Cardiac muscle cell (in vitro differentiated cells and primary cell): ENCODE data around the gene KDSR. TPM values are rescaled to one million over a fixed set of nuclear protein-coding genes. Genes with fewer than 3 reads are reported as not detected.
A peak's percentile ranks its signal among the peaks of the same experiment; 100 is the strongest.

ENCODE experiments used
- DNase-seq, 2 donors: peaks; one replicate each; pipeline versions ENCODE4 v3.0.0 to v3.0.0-alpha.2; 2010 to 2017; ENCODE audit warnings: low read depth in 1 of 2, low spot score in 1 of 2
- H3K27ac ChIP-seq: fragments of 200-600 bp; sonication (generic); 2 replicates; pipeline ENCODE4 v1.5.1; 2016
- H3K27me3 ChIP-seq: fragments of 200-600 bp; sonication (generic); 2 replicates; pipeline ENCODE4 v1.6.0; 2016; ENCODE audit warnings: control low read depth
- H3K36me3 ChIP-seq: fragments of 200-600 bp; sonication (generic); 2 replicates; pipeline ENCODE4 v1.5.1; 2016; ENCODE audit warnings: control low read depth
- H3K4me1 ChIP-seq: fragments of 200-600 bp; sonication (generic); 2 replicates; pipeline ENCODE4 v1.8.1; 2017; ENCODE audit warnings: low read depth, mild to moderate bottlenecking, mixed run types
- H3K4me3 ChIP-seq: fragments of 200-600 bp; sonication (generic); 2 replicates; pipeline ENCODE4 v1.5.1; 2016; ENCODE audit warnings: mild to moderate bottlenecking
- H3K9me3 ChIP-seq: fragments of 200-600 bp; sonication (generic); 2 replicates; pipeline ENCODE4 v1.5.1; 2017; ENCODE audit warnings: low read depth, mild to moderate bottlenecking, control low read depth
- polyA plus RNA-seq: library from polyadenylated mRNA; unstranded; fragments of >200 nt; fragmentation: Nextera tagmentation; extraction: Ambion mirVana; gene quantifications from 2 replicates; pipeline ENCODE4 v1.2.1, GENCODE V29; 2016
- total RNA-seq: library from RNA; depleted of rRNA; stranded (reverse); fragments of >200 nt; gene quantifications from 2 replicates; pipeline ENCODE4 v1.2.3, GENCODE V29; 2016
- TF ChIP-seq, protein P1 (sequence below): IDR thresholded peaks from 2 replicates; pipeline ENCODE4 v1.5.1; 2012; ENCODE audit warnings: low read depth, mild to moderate bottlenecking, low read length

The KDSR gene
- total and polyA plus RNA-seq, 2 experiments from 2014 or later: 21.3 to 28.0 TPM

GRCh38 chr18:63302220-63302619 is 64.8 kb downstream of the KDSR start:
- H3K27ac ChIP-seq: no peak overlapping the region
- no peak for DNase-seq
- TF ChIP-seq, protein P1, sequence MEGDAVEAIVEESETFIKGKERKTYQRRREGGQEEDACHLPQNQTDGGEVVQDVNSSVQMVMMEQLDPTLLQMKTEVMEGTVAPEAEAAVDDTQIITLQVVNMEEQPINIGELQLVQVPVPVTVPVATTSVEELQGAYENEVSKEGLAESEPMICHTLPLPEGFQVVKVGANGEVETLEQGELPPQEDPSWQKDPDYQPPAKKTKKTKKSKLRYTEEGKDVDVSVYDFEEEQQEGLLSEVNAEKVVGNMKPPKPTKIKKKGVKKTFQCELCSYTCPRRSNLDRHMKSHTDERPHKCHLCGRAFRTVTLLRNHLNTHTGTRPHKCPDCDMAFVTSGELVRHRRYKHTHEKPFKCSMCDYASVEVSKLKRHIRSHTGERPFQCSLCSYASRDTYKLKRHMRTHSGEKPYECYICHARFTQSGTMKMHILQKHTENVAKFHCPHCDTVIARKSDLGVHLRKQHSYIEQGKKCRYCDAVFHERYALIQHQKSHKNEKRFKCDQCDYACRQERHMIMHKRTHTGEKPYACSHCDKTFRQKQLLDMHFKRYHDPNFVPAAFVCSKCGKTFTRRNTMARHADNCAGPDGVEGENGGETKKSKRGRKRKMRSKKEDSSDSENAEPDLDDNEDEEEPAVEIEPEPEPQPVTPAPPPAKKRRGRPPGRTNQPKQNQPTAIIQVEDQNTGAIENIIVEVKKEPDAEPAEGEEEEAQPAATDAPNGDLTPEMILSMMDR: no peak
- H3K36me3 ChIP-seq: no peaks in the 10 kb centered on the region
- H3K27me3 ChIP-seq: no peaks in the 10 kb centered on the region
- H3K9me3 ChIP-seq: no peaks in the 10 kb centered on the region
- no peaks in the 10 kb centered on the region for H3K4me1 ChIP-seq
- no peak overlapping the region for H3K4me3 ChIP-seq

DNA sequence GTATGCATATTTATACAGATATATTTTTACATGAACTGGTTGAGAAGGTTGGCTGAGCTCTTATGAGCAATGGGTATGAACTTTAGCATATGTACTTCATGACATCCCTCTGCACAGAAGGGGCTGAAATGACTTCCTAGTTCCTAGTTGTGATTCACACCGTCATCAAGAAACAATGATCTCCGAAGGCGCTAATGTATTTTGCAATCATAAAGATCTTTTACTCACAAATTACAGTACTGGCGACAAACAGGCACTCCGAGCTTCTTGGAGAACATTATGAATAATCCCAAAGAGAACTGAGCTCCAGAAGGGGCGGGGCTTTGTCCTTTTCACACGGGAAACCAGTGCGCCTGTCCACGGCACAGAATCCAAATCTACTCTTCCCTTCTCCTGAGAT is 65.6 kb downstream of the KDSR start:
- no peaks in the 10 kb centered on the region for H3K4me1 ChIP-seq
- TF ChIP-seq, protein P1: no peak
- no peak overlapping the region for H3K4me3 ChIP-seq
- H3K9me3 ChIP-seq: no peaks in the 10 kb centered on the region
- DNase-seq: peak in 1 of 2 donors; percentile 27
- H3K27me3 ChIP-seq: no peaks in the 10 kb centered on the region
- H3K36me3 ChIP-seq: no peaks in the 10 kb centered on the region
- no peak overlapping the region for H3K27ac ChIP-seq

- Histone ChIP-seq H3K27me3 (no peaks in the 10 kb centered on the region), H3K4me3 (no peak overlapping the region), H3K27ac (no peak overlapping the region), H3K4me1 (no peaks in the 10 kb centered on the region), H3K36me3 (no peaks in the 10 kb centered on the region), H3K9me3 (no peaks in the 10 kb centered on the region)
- no peak for DNase-seq
- TF ChIP-seq, protein P1: no peak
Observed at GRCh38 chr18:63299837-63300745, 66.9 kb downstream of the KDSR start.

GRCh38 chr18:63298400-63299365 is 68.3 kb downstream of the KDSR start:
- TF ChIP-seq, protein P1: no peak

DNA sequence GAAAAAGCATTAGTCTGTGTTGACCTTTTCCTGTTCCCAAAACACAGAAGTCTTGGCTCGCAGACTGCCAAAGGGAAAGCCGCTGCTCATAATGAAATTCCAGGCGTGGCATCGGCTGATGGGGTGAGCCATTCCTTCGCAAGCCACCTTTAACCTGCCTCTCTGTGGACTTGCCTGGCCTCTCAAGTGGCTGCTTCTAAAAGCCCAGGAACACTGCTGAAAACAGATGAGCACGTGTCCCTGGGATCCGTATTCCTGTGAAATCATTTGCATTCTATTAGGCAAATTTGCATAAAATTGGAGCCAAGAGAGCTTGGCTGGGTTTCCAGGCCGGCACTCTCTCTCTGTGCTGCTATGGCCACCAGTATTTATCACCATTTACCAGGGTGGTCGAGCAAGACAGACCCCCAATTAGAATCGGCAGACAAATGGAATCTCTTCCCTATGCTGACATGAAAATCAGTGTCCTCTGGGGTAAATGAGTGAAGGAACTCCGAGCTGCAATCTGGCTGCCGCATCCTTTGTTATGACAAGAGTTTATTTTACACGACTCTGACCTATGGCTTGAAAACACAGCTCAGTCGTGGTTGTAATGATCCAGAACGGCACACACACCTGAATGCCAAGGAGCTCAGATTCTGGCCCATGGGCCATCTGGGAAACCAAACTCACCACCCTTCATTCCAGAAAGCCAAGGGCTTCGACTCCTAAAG is 69.2 kb downstream of the KDSR start:
- no peaks in the 10 kb centered on the region for H3K27me3 ChIP-seq
- no peaks in the 10 kb centered on the region for H3K4me1 ChIP-seq
- no peaks in the 10 kb centered on the region for H3K36me3 ChIP-seq
- TF ChIP-seq, protein P1: no peak
- H3K9me3 ChIP-seq: no peaks in the 10 kb centered on the region
- no peak for DNase-seq
- no peak overlapping the region for H3K27ac ChIP-seq
- no peak overlapping the region for H3K4me3 ChIP-seq

More at GRCh38 chr18:63298400-63299365, 68.3 kb downstream of the KDSR start:
- H3K4me1 ChIP-seq: no peaks in the 10 kb centered on the region
- no peak overlapping the region for H3K27ac ChIP-seq
- H3K9me3 ChIP-seq: no peaks in the 10 kb centered on the region
- no peak overlapping the region for H3K4me3 ChIP-seq
- H3K27me3 ChIP-seq: no peaks in the 10 kb centered on the region
- DNase-seq: no peak
- H3K36me3 ChIP-seq: no peaks in the 10 kb centered on the region
